Skeletal muscle tissue (tissue), 4 donors: Measurements from ENCODE around the gene TMX3. TPM values are rescaled to one million over a fixed set of nuclear protein-coding genes. Genes with fewer than 3 reads are reported as not detected.

ENCODE experiments used
- H3K27ac ChIP-seq: one replicate; pipeline ENCODE4 v1.7.0; 2013; ENCODE audit warnings: mild to moderate bottlenecking, low read depth, low read length, inconsistent platforms
- H3K27me3 ChIP-seq, 3 donors: one replicate each; pipeline ENCODE4 v1.7.0; 2013; ENCODE audit warnings: low read length in 3 of 3; ENCODE audit not compliant: control insufficient read depth in 3 of 3, insufficient read depth in 3 of 3
- H3K36me3 ChIP-seq, 3 donors: one replicate each; pipeline ENCODE4 v1.7.0; 2013; ENCODE audit warnings: low read length in 3 of 3; ENCODE audit not compliant: control insufficient read depth in 3 of 3, insufficient read depth in 3 of 3
- H3K4me1 ChIP-seq, 3 donors: one replicate each; pipeline ENCODE4 v1.7.0; 2013; ENCODE audit warnings: low read length in 3 of 3, mild to moderate bottlenecking in 3 of 3; ENCODE audit not compliant: control insufficient read depth in 3 of 3, insufficient read depth in 3 of 3
- H3K4me3 ChIP-seq, 3 donors: one replicate each; pipeline ENCODE4 v1.7.0; 2013; ENCODE audit warnings: low read length in 3 of 3
- H3K9ac ChIP-seq, 3 donors: one replicate each; pipeline ENCODE4 v1.7.0; 2013; ENCODE audit warnings: low read length in 3 of 3, mild to moderate bottlenecking in 3 of 3, moderate library complexity in 2 of 3, low read depth in 1 of 3
- H3K9me3 ChIP-seq, 3 donors: one replicate each; pipeline ENCODE4 v1.7.0; 2013; ENCODE audit warnings: low read length in 3 of 3; ENCODE audit not compliant: control insufficient read depth in 3 of 3
- total RNA-seq: library from RNA; depleted of rRNA; stranded (reverse); fragments of >200 nt; gene quantifications from one replicate; pipeline ENCODE4 v1.2.3, GENCODE V29; 2014
- donor health status: Osteomylitis.

The TMX3 gene
- total RNA-seq, 1 donor from 2014 or later = 39.1 TPM

DNA sequence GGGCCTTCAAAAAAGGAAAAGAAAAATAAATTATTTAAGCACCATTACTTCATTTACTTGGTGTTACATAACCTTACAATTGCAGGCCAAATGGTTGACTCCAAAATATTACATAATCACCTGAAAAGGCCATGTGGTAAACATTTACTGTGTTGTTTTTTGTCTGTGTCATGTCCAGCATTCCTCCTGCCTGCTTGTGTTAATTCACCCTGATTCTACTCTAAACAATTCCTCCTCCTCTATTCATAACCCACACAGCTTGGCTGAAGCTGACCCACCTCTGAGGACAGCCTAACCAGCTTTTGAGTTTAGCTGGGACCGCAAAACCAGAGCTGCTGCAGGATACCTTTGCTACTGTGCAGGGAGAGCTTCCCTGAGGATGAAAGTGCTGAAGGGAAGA, 35.4 kb downstream of the TMX3 start:
- Histone ChIP-seq H3K36me3 (peaks cover 8 to 44% (median 41%) of the 10 kb centered on the region in 3 donors), H3K27ac (no peak overlapping the region), H3K9ac (no peak overlapping the region), H3K4me3 (no peak overlapping the region), H3K27me3 (no peaks in the 10 kb centered on the region), H3K9me3 (no peaks in the 10 kb centered on the region), H3K4me1 (no peaks in the 10 kb centered on the region)

DNA sequence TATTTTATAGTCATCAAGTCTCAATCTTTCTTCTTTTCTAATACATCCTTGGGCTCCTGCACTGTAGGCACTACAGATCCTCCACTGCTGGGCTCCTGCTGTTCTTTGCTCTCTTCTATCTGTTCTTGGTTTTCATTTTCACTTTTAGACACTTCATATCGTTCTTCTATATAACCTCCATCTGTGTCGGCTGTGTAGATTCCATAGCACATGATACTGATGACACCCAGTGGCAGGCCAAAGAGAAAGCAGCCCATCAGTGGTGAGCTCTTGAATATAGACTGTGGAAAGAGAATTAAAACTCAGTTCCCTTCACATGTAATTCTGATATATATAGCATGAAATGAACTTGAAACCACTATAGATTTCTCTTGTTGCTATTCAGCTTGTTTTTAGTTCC, 38.0 kb downstream of the TMX3 start:
- Histone ChIP-seq H3K27me3 (no peaks in the 10 kb centered on the region), H3K9me3 (no peaks in the 10 kb centered on the region), H3K36me3 (peaks cover 7 to 36% (median 30%) of the 10 kb centered on the region in 3 donors), H3K9ac (no peak overlapping the region), H3K4me3 (no peak overlapping the region), H3K27ac (no peak overlapping the region), H3K4me1 (no peaks in the 10 kb centered on the region)

DNA sequence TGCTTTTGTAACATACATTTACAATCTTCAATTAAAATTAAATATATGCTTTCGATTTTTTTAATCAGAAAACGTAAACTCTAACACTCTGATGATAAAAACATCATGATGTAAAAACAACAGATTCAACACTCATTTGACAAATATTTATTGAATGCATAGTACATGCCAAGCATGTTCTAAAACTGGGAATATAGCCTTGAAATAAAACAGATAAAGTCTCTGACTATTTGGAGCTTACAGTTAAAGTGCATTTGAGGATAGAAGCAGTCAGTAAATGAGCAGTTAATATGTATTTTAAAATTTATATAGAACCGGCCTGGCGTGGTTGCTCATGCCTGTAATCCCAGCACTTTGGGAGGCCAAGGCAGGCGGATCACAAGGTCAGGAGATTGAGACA, 47.8 kb downstream of the TMX3 start:
- Histone ChIP-seq H3K9ac (no peak overlapping the region), H3K9me3 (no peaks in the 10 kb centered on the region), H3K36me3 (no peaks in the 10 kb centered on the region), H3K27me3 (no peaks in the 10 kb centered on the region), H3K4me1 (no peaks in the 10 kb centered on the region), H3K4me3 (no peak overlapping the region), H3K27ac (no peak overlapping the region)

DNA sequence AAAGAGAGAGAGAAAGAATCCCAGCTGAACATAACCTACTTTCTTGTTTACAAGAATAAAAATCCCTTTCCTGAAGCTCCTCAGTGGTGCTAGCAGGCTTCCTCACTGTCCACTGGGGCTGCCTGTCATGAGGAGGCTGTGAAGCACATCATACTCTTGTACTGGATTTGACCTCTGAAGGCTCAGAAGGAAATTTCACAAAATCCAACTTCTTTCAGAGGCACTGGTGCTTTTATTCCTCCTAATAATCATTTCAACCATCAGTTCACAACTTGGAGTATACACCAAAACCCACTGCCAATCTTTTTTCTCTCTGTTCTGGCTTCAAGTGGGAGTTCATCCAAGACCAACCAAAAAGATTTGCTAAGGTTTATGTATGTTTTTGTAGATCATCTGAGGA, 48.5 kb downstream of the TMX3 start:
- H3K36me3 ChIP-seq = no peaks in the 10 kb centered on the region
- no peak overlapping the region for H3K4me3 ChIP-seq
- no peaks in the 10 kb centered on the region for H3K9me3 ChIP-seq
- H3K27me3 ChIP-seq = no peaks in the 10 kb centered on the region
- no peak overlapping the region for H3K9ac ChIP-seq
- H3K4me1 ChIP-seq = no peaks in the 10 kb centered on the region
- no peak overlapping the region for H3K27ac ChIP-seq

GRCh38 chr18:68665628-68666027, 49.3 kb downstream of the TMX3 start:
- Histone ChIP-seq H3K4me3 (no peak overlapping the region), H3K9ac (no peak overlapping the region), H3K36me3 (no peaks in the 10 kb centered on the region), H3K9me3 (no peaks in the 10 kb centered on the region), H3K27me3 (no peaks in the 10 kb centered on the region), H3K27ac (no peak overlapping the region), H3K4me1 (no peaks in the 10 kb centered on the region)

GRCh38 chr18:68662754-68663153, 52.2 kb downstream of the TMX3 start:
- Histone ChIP-seq H3K4me1 (no peaks in the 10 kb centered on the region), H3K36me3 (no peaks in the 10 kb centered on the region), H3K4me3 (no peak overlapping the region), H3K9me3 (no peaks in the 10 kb centered on the region), H3K27ac (no peak overlapping the region), H3K9ac (no peak overlapping the region), H3K27me3 (no peaks in the 10 kb centered on the region)

GRCh38 chr18:68660354-68661183, 54.3 kb downstream of the TMX3 start:
- Histone ChIP-seq H3K27ac (no peak overlapping the region), H3K36me3 (no peaks in the 10 kb centered on the region), H3K9me3 (no peaks in the 10 kb centered on the region), H3K4me3 (no peak overlapping the region), H3K27me3 (no peaks in the 10 kb centered on the region), H3K9ac (no peak overlapping the region), H3K4me1 (no peaks in the 10 kb centered on the region)

DNA sequence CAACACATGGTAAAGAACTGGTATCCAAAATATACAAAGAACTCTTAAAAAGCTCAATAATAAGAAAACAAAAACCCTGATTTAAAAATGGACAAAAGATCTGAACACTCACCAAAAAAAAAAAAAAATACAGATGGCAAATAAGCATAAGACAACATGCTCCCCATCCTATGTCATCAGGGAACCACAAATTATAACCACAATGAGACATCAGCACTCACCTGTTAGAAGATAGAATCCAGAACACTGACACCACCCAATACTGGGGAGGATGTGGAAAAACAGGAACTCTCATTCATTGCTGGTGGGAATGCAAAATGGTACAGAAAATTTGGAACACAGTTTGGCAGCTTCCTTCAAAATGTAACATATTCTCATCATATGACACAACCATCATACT, 66.7 kb downstream of the TMX3 start:
- Histone ChIP-seq H3K27me3 (no peaks in the 10 kb centered on the region), H3K4me3 (no peak overlapping the region), H3K36me3 (no peaks in the 10 kb centered on the region), H3K9me3 (no peaks in the 10 kb centered on the region), H3K4me1 (no peaks in the 10 kb centered on the region), H3K27ac (no peak overlapping the region), H3K9ac (no peak overlapping the region)

GRCh38 chr18:68642003-68642402, 72.9 kb downstream of the TMX3 start:
- Histone ChIP-seq H3K4me1 (no peaks in the 10 kb centered on the region), H3K4me3 (no peak overlapping the region), H3K9ac (no peak overlapping the region), H3K27me3 (no peaks in the 10 kb centered on the region), H3K9me3 (no peaks in the 10 kb centered on the region), H3K27ac (no peak overlapping the region), H3K36me3 (no peaks in the 10 kb centered on the region)

GRCh38 chr18:68640861-68641260, 74.0 kb downstream of the TMX3 start:
- Histone ChIP-seq H3K4me3 (no peak overlapping the region), H3K27ac (no peak overlapping the region), H3K36me3 (no peaks in the 10 kb centered on the region), H3K9ac (no peak overlapping the region), H3K27me3 (no peaks in the 10 kb centered on the region), H3K9me3 (no peaks in the 10 kb centered on the region), H3K4me1 (no peaks in the 10 kb centered on the region)
